WTC11 (cell line): ENCODE data around the gene PITX1. TPM values are rescaled to one million over a fixed set of nuclear protein-coding genes. Genes with fewer than 3 reads are reported as not detected.

Source experiments
- ATAC-seq: fragments of 200-7000 bp; cut with Tn5 transposase; 2 replicates; pipeline ENCODE4 v1.10.0; 2021; ENCODE audit warnings: mild to moderate bottlenecking, moderate library complexity
- CTCF ChIA-PET: fragments of 300-600 bp; sonication (Branson Sonifier 250); formaldehyde crosslinking; loops from one replicate; lab custom pipeline; 2021; ENCODE audit warnings: antibody characterized with exemption; lab: Charles Lee
- POLR2A ChIA-PET: fragments of 350-600 bp; sonication (Branson Sonifier 250); formaldehyde crosslinking; loops from one replicate; lab custom pipeline; 2021; ENCODE audit warnings: antibody characterized with exemption; lab: Charles Lee
- DNase-seq: peaks from one replicate; pipeline ENCODE4 v3.0.0; 2021; ENCODE audit warnings: low spot score
- H3K27ac Mint-ChIP-seq: 2 replicates; pipeline ENCODE4 v1.8.0; 2021; ENCODE audit warnings: mixed read lengths
- H3K27me3 Mint-ChIP-seq: 2 replicates; pipeline ENCODE4 v1.8.0; 2021; ENCODE audit warnings: low read depth, mild to moderate bottlenecking, moderate library complexity, mixed read lengths
- H3K36me3 Mint-ChIP-seq: 2 replicates; pipeline ENCODE4 v1.8.0; 2021; ENCODE audit warnings: mixed read lengths
- H3K4me1 Mint-ChIP-seq: 2 replicates; pipeline ENCODE4 v1.8.0; 2022; ENCODE audit warnings: mixed read lengths
- H3K4me3 Mint-ChIP-seq: 2 replicates; pipeline ENCODE4 v1.8.0; 2021; ENCODE audit warnings: mild to moderate bottlenecking, moderate library complexity, mixed read lengths
- H3K9me3 Mint-ChIP-seq: 2 replicates; pipeline ENCODE4 v1.8.0; 2021; ENCODE audit warnings: mixed read lengths
- ATF1 ChIP-seq: sonication (generic); formaldehyde crosslinking; IDR thresholded peaks from 2 replicates; pipeline ENCODE4 v1.8.1; 2023; ENCODE audit warnings: mild to moderate bottlenecking, moderate library complexity, missing genetic modification reagents
- ATF6 ChIP-seq: sonication (generic); formaldehyde crosslinking; IDR thresholded peaks from 2 replicates; pipeline ENCODE4 v1.8.1; 2023; ENCODE audit warnings: mild to moderate bottlenecking, missing genetic modification reagents
- CBFB ChIP-seq: sonication (generic); formaldehyde crosslinking; IDR thresholded peaks from 2 replicates; pipeline ENCODE4 v1.8.1; 2022; ENCODE audit warnings: mild to moderate bottlenecking, low read depth, missing genetic modification reagents
- CREB1 ChIP-seq: sonication (generic); formaldehyde crosslinking; IDR thresholded peaks from 2 replicates; pipeline ENCODE4 v1.8.0; 2023; ENCODE audit warnings: mild to moderate bottlenecking, missing genetic modification reagents
- ELF4 ChIP-seq: sonication (generic); formaldehyde crosslinking; IDR thresholded peaks from 2 replicates; pipeline ENCODE4 v1.8.1; 2022; ENCODE audit warnings: low read depth, mild to moderate bottlenecking, moderate library complexity, missing genetic modification reagents
- ESRRA ChIP-seq: sonication (generic); formaldehyde crosslinking; IDR thresholded peaks from 2 replicates; pipeline ENCODE4 v1.8.1; 2022; ENCODE audit warnings: mild to moderate bottlenecking, missing genetic modification reagents, borderline replicate concordance
- FOXP1 ChIP-seq: sonication (generic); formaldehyde crosslinking; IDR thresholded peaks from 2 replicates; pipeline ENCODE4 v1.8.0; 2022; ENCODE audit warnings: missing genetic modification reagents, mild to moderate bottlenecking, moderate library complexity, borderline replicate concordance
- GRHL2 ChIP-seq: fragments of 250-450 bp; sonication (Bioruptor Pico); IDR thresholded peaks from 2 replicates; pipeline ENCODE4 v1.8.0; 2022; ENCODE audit warnings: mild to moderate bottlenecking, moderate library complexity; ENCODE audit not compliant: insufficient replicate concordance, severe bottlenecking
- HMGXB4 ChIP-seq: sonication (generic); formaldehyde crosslinking; IDR thresholded peaks from 2 replicates; pipeline ENCODE4 v1.8.1; 2023; ENCODE audit warnings: mild to moderate bottlenecking, moderate library complexity, missing genetic modification reagents
- IRF2 ChIP-seq: sonication (generic); formaldehyde crosslinking; IDR thresholded peaks from 2 replicates; pipeline ENCODE4 v1.8.0; 2022; ENCODE audit warnings: low read depth, missing genetic modification reagents, borderline replicate concordance
- NFATC4 ChIP-seq: fragments of 250-450 bp; sonication (Bioruptor Pico); IDR thresholded peaks from 2 replicates; pipeline ENCODE4 v1.9.0; 2021; ENCODE audit warnings: mild to moderate bottlenecking
- NFYB ChIP-seq: sonication (generic); formaldehyde crosslinking; conservative IDR thresholded peaks from 2 replicates; pipeline ENCODE4 v1.8.0; 2022; ENCODE audit warnings: low read depth, missing genetic modification reagents
- OVOL2 ChIP-seq: fragments of 250-450 bp; sonication (Bioruptor Pico); IDR thresholded peaks from 2 replicates; pipeline ENCODE4 v1.9.0; 2021; ENCODE audit warnings: mild to moderate bottlenecking, borderline replicate concordance
- TP53 ChIP-seq: sonication (generic); formaldehyde crosslinking; IDR thresholded peaks from 2 replicates; pipeline ENCODE4 v1.8.1; 2023; ENCODE audit warnings: mild to moderate bottlenecking, missing genetic modification reagents
- ZBTB43 ChIP-seq: sonication (generic); formaldehyde crosslinking; IDR thresholded peaks from 2 replicates; pipeline ENCODE4 v1.8.1; 2023; ENCODE audit warnings: mild to moderate bottlenecking, missing genetic modification reagents
- ZNF317 ChIP-seq: sonication (generic); formaldehyde crosslinking; IDR thresholded peaks from 2 replicates; pipeline ENCODE4 v1.8.1; 2023; ENCODE audit warnings: low read depth, mild to moderate bottlenecking, moderate library complexity, missing genetic modification reagents, borderline replicate concordance
- ZNF416 ChIP-seq: fragments of 250-450 bp; sonication (Bioruptor Pico); IDR thresholded peaks from 2 replicates; pipeline ENCODE4 v1.9.0; 2021; ENCODE audit warnings: mild to moderate bottlenecking, inconsistent platforms
- ZNF425 ChIP-seq: fragments of 250-450 bp; sonication (Bioruptor Pico); conservative IDR thresholded peaks from 2 replicates; pipeline ENCODE4 v1.9.0; 2021; ENCODE audit warnings: mild to moderate bottlenecking
- ZNF512 ChIP-seq: sonication (generic); formaldehyde crosslinking; IDR thresholded peaks from 2 replicates; pipeline ENCODE4 v1.8.1; 2022; ENCODE audit warnings: missing genetic modification reagents, borderline replicate concordance
- total RNA-seq: library from RNA; stranded (reverse); gene quantifications from 3 replicates; pipeline ENCODE4 v1.2.3, GENCODE V29; 2021

PITX1 gene
- total RNA-seq, 1 experiment from 2014 or later, result 0.13 TPM

GRCh38 chr5:135027266-135027696 lies 6.7 kb downstream of the PITX1 start:
- Mint-ChIP-seq H3K27ac (no peak overlapping the region), H3K4me3 (peak overlapping the region; percentile 54), H3K36me3 (no peaks in the 10 kb centered on the region), H3K27me3 (peaks cover 90% of the 10 kb centered on the region), H3K4me1 (peaks cover 38% of the 10 kb centered on the region), H3K9me3 (no peaks in the 10 kb centered on the region)
- CTCF ChIA-PET, result interaction anchor here (0.5 to 3.6 kb wide), 4 partner anchors 110 to 164 kb away, joined by 3 to 11 read pairs (median 6); no protein-coding TSS in a partner anchor
- peak; percentile 8 for ATAC-seq
- no peak for DNase-seq
- POLR2A ChIA-PET, result no interaction called here
- TF ChIP-seq ESRRA (CRISPR knock-in tag), result no peak
- TF ChIP-seq OVOL2 (CRISPR knock-in tag), result no peak
- TF ChIP-seq ZNF512 (CRISPR knock-in tag), result no peak
- TF ChIP-seq ATF1, result no peak
- no peak for TF ChIP-seq NFATC4 (CRISPR knock-in tag)
- no peak for TF ChIP-seq ZNF416 (CRISPR knock-in tag)
- no peak for TF ChIP-seq ATF6 (CRISPR knock-in tag)
- no peak for TF ChIP-seq NFYB (CRISPR knock-in tag)
- no peak for TF ChIP-seq CREB1 (CRISPR knock-in tag)
- TF ChIP-seq ELF4 (CRISPR knock-in tag), result no peak
- no peak for TF ChIP-seq GRHL2
- no peak for TF ChIP-seq IRF2 (CRISPR knock-in tag)
- no peak for TF ChIP-seq TP53 (CRISPR knock-in tag)
- TF ChIP-seq ZNF425, result no peak
- no peak for TF ChIP-seq FOXP1
- TF ChIP-seq HMGXB4 (CRISPR knock-in tag), result no peak
- no peak for TF ChIP-seq ZNF317 (CRISPR knock-in tag)
- no peak for TF ChIP-seq CBFB (CRISPR knock-in tag)
- no peak for TF ChIP-seq ZBTB43 (CRISPR knock-in tag)
